NCI-H1694 treated with DMSO at 0.1 percent for 48 hours (cell line): ENCODE data around the gene RNASEH2B.
A peak's percentile ranks its signal among the peaks of the same experiment; 100 is the strongest.

Source experiments
- DNase-seq: peaks from one replicate; lab custom pipeline; 2025; lab: John Stamatoyannopoulos, UW

Gene RNASEH2B

GRCh38 chr13:50908371-50908770, 1.2 kb upstream of the RNASEH2B start:
- DNase-seq = no peak

- DNase-seq = no peak
Observed at GRCh38 chr13:50910485-50910805, 854 bp downstream of the RNASEH2B start.

- DNase-seq = peak; percentile 29
Observed at GRCh38 chr13:50911081-50911631, 1.6 kb downstream of the RNASEH2B start.

GRCh38 chr13:50911937-50912795, 2.6 kb downstream of the RNASEH2B start:
- DNase-seq = peak; percentile 71

- DNase-seq = no peak
Observed at GRCh38 chr13:50912851-50913250, 3.3 kb downstream of the RNASEH2B start.

GRCh38 chr13:50914176-50914700, 4.6 kb downstream of the RNASEH2B start:
- no peak for DNase-seq

- DNase-seq = no peak
Observed at GRCh38 chr13:50914848-50915247, 5.3 kb downstream of the RNASEH2B start.

GRCh38 chr13:50915565-50915964, 6.0 kb downstream of the RNASEH2B start:
- DNase-seq = no peak

GRCh38 chr13:50916701-50917184, 7.2 kb downstream of the RNASEH2B start:
- DNase-seq = no peak

GRCh38 chr13:50917572-50917971, 8.0 kb downstream of the RNASEH2B start:
- no peak for DNase-seq

GRCh38 chr13:50918567-50918966, 9.0 kb downstream of the RNASEH2B start:
- no peak for DNase-seq

GRCh38 chr13:50919277-50919676, 9.7 kb downstream of the RNASEH2B start:
- no peak for DNase-seq

- DNase-seq = no peak
Observed at GRCh38 chr13:50921706-50922105, 12.1 kb downstream of the RNASEH2B start.

- DNase-seq = no peak
Observed at GRCh38 chr13:50923272-50923671, 13.7 kb downstream of the RNASEH2B start.

GRCh38 chr13:50924025-50924424, 14.4 kb downstream of the RNASEH2B start:
- no peak for DNase-seq

GRCh38 chr13:50927701-50928100, 18.1 kb downstream of the RNASEH2B start:
- DNase-seq = no peak

GRCh38 chr13:50928102-50928501, 18.5 kb downstream of the RNASEH2B start:
- no peak for DNase-seq

- DNase-seq = no peak
Observed at GRCh38 chr13:50928659-50929462, 19.3 kb downstream of the RNASEH2B start.

GRCh38 chr13:50932091-50932490, 22.5 kb downstream of the RNASEH2B start:
- DNase-seq = no peak

GRCh38 chr13:50934735-50935435, 25.3 kb downstream of the RNASEH2B start:
- DNase-seq = no peak

- no peak for DNase-seq
Observed at GRCh38 chr13:50936679-50937078, 27.1 kb downstream of the RNASEH2B start.

GRCh38 chr13:50940509-50940908, 30.9 kb downstream of the RNASEH2B start:
- DNase-seq = no peak
